Glomerular visceral epithelial cell (primary cell): ENCODE results near the gene CIAO3.

Experiments used
- DNase-seq: peaks from one replicate; pipeline ENCODE4 v3.0.0-alpha.2; 2016; ENCODE audit errors: extremely low spot score

Gene CIAO3

GRCh38 chr16:735982-736453, 4.8 kb downstream of the CIAO3 start:
- no peak for DNase-seq

GRCh38 chr16:734981-735881, 5.6 kb downstream of the CIAO3 start:
- no peak for DNase-seq

GRCh38 chr16:734208-734980, 6.4 kb downstream of the CIAO3 start:
- no peak for DNase-seq

- no peak for DNase-seq
Observed at GRCh38 chr16:733382-734207, 7.2 kb downstream of the CIAO3 start.

GRCh38 chr16:732936-733335, 7.9 kb downstream of the CIAO3 start:
- DNase-seq = no peak

- DNase-seq = no peak
Observed at GRCh38 chr16:732332-732731, 8.5 kb downstream of the CIAO3 start.

GRCh38 chr16:730666-731509, 9.9 kb downstream of the CIAO3 start:
- no peak for DNase-seq

- DNase-seq = no peak
Observed at GRCh38 chr16:729768-730665, 10.8 kb downstream of the CIAO3 start.

GRCh38 chr16:728890-729744, 11.7 kb downstream of the CIAO3 start:
- DNase-seq = no peak

- peak; percentile 78 for DNase-seq
Observed at GRCh38 chr16:728131-728889, 12.5 kb downstream of the CIAO3 start.

GRCh38 chr16:727291-727977, 13.4 kb downstream of the CIAO3 start:
- no peak for DNase-seq

GRCh38 chr16:726438-727290, 14.1 kb downstream of the CIAO3 start, which contains the start of the genes CCDC78 and HAGHL:
Gene CCDC78 (minus strand): TSS chr16:726443. CDS start chr16:726367, 76 bp downstream.
Gene HAGHL (plus strand): TSS chr16:727106. CDS start chr16:727510, 404 bp downstream.
- peak; percentile 43 for DNase-seq

GRCh38 chr16:726188-726437, 14.7 kb downstream of the CIAO3 start:
- no peak for DNase-seq

GRCh38 chr16:725463-726187, 15.2 kb downstream of the CIAO3 start:
- no peak for DNase-seq

GRCh38 chr16:725041-725376, 15.8 kb downstream of the CIAO3 start:
- no peak for DNase-seq
